Measurements from ENCODE around the gene LRRC1.

- TF ChIP-seq, protein P1, sequence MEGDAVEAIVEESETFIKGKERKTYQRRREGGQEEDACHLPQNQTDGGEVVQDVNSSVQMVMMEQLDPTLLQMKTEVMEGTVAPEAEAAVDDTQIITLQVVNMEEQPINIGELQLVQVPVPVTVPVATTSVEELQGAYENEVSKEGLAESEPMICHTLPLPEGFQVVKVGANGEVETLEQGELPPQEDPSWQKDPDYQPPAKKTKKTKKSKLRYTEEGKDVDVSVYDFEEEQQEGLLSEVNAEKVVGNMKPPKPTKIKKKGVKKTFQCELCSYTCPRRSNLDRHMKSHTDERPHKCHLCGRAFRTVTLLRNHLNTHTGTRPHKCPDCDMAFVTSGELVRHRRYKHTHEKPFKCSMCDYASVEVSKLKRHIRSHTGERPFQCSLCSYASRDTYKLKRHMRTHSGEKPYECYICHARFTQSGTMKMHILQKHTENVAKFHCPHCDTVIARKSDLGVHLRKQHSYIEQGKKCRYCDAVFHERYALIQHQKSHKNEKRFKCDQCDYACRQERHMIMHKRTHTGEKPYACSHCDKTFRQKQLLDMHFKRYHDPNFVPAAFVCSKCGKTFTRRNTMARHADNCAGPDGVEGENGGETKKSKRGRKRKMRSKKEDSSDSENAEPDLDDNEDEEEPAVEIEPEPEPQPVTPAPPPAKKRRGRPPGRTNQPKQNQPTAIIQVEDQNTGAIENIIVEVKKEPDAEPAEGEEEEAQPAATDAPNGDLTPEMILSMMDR (IDR thresholded peaks at IDR 0.05): no peak
- no peak for TF ChIP-seq EZH2 (IDR thresholded peaks at IDR 0.05; ENCODE audit: borderline replicate concordance, insufficient read depth, low read depth, low read length, poor library complexity, severe bottlenecking)
Measured at GRCh38 chr6:53874964-53875363, 80.2 kb downstream of the LRRC1 start.
